Measurements from ENCODE around the gene ITGAL. TPM values are rescaled to one million over a fixed set of nuclear protein-coding genes. Genes with fewer than 3 reads are reported as not detected.

ITGAL gene
- total and polyA plus RNA-seq, 2 of the 13 experiments (the other 11 are each of a cell fraction or from before 2014, with no cell fraction given) = 0.86 to 1.2 TPM

DNA sequence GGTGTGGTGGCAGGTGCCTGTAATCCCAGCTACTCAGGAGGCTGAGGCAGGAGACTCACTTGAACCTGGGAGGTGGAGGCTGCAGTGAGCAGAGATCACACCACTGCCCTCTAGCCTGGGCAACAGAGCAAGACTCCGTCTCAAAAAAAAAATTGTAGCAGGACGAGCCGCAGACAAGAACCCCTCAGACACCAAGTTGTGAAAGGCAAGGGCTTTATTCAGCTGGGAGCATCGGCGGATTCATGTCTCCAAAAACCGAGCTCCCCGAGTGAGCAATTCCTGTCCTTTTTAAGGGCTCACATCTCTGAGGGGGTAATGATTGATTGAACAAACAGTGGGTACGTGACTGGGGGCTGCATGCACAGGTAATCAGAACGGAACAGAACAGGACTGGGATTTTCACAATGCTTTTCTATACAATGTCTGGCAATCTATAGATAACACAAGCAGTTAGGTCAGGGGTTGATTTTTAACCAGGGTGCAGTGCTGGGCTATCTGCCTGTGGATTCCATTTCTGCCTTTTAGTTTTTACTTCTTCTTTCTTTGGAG lies 68.4 kb downstream of the ITGAL start (continued):
- peak; percentile 38; the same call in 1 of the 2 replicates for TF ChIP-seq JDP2 (CRISPR knock-in tag; IDR thresholded peaks at IDR 0.05; ENCODE audit: borderline replicate concordance)
- peak; percentile 67; the same call in 1 of the 2 replicates for TF ChIP-seq ZNF317 (CRISPR knock-in tag; IDR thresholded peaks at IDR 0.05)
- peak; percentile 28; the same call in 1 of the 2 replicates for TF ChIP-seq ZNF713 (CRISPR knock-in tag; IDR thresholded peaks at IDR 0.05)
- TF ChIP-seq KLF16 (CRISPR knock-in tag; IDR thresholded peaks at IDR 0.05) = peak in 1 of 2 experiments; percentile 30; a peak in 1 of 4 replicates
- TF ChIP-seq RARA (CRISPR knock-in tag; IDR thresholded peaks at IDR 0.05) = peak; percentile 60
- TF ChIP-seq, protein P1, sequence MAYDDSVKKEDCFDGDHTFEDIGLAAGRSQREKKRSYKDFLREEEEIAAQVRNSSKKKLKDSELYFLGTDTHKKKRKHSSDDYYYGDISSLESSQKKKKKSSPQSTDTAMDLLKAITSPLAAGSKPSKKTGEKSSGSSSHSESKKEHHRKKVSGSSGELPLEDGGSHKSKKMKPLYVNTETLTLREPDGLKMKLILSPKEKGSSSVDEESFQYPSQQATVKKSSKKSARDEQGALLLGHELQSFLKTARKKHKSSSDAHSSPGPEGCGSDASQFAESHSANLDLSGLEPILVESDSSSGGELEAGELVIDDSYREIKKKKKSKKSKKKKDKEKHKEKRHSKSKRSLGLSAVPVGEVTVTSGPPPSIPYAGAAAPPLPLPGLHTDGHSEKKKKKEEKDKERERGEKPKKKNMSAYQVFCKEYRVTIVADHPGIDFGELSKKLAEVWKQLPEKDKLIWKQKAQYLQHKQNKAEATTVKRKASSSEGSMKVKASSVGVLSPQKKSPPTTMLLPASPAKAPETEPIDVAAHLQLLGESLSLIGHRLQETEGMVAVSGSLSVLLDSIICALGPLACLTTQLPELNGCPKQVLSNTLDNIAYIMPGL (CRISPR knock-in tag; IDR thresholded peaks at IDR 0.05; ENCODE audit: borderline replicate concordance in 1 of 2, low read depth in 1 of 2) = peak in 1 of 2 experiments; percentile 66; a peak in 2 of 4 replicates
- TF ChIP-seq POLR2G (IDR thresholded peaks at IDR 0.05; ENCODE audit: low read depth, low read length) = peak; percentile 49; the same call in 1 of the 2 replicates
- TF ChIP-seq ETV5 (CRISPR knock-in tag; IDR thresholded peaks at IDR 0.05; ENCODE audit: borderline replicate concordance) = peak; percentile 82; the same call in 1 of the 2 replicates
- 0 out of 2 replicates have a peak, but pooled peaks have one; percentile 14 for TF ChIP-seq ZNF790 (CRISPR knock-in tag; IDR thresholded peaks at IDR 0.05; ENCODE audit: borderline replicate concordance)
- TF ChIP-seq ELF4 (CRISPR knock-in tag; IDR thresholded peaks at IDR 0.05; ENCODE audit: borderline replicate concordance) = peak; percentile 72; the same call in 1 of the 2 replicates
- TF ChIP-seq, protein P2, sequence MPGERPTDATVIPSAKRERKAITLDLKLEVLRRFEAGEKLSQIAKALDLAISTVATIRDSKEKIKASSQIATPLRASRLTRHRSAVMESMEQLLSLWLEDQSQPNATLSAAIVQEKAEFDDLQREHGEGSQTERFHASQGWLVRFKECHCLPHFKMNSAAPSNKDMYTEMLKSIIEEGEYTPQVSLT (CRISPR knock-in tag; IDR thresholded peaks at IDR 0.05; ENCODE audit: borderline replicate concordance, low read depth) = 0 out of 2 replicates have a peak, but pooled peaks have one; percentile 82
- 0 out of 2 replicates have a peak, but pooled peaks have one; percentile 8 for TF ChIP-seq IRF2 (CRISPR knock-in tag; IDR thresholded peaks at IDR 0.05)
- TF ChIP-seq, protein P3, sequence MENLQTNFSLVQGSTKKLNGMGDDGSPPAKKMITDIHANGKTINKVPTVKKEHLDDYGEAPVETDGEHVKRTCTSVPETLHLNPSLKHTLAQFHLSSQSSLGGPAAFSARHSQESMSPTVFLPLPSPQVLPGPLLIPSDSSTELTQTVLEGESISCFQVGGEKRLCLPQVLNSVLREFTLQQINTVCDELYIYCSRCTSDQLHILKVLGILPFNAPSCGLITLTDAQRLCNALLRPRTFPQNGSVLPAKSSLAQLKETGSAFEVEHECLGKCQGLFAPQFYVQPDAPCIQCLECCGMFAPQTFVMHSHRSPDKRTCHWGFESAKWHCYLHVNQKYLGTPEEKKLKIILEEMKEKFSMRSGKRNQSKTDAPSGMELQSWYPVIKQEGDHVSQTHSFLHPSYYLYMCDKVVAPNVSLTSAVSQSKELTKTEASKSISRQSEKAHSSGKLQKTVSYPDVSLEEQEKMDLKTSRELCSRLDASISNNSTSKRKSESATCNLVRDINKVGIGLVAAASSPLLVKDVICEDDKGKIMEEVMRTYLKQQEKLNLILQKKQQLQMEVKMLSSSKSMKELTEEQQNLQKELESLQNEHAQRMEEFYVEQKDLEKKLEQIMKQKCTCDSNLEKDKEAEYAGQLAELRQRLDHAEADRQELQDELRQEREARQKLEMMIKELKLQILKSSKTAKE (CRISPR knock-in tag; IDR thresholded peaks at IDR 0.05; ENCODE audit: borderline replicate concordance) = peak; percentile 92
